ENCODE results near the gene AQP4. TPM values are rescaled to one million over a fixed set of nuclear protein-coding genes. Genes with fewer than 3 reads are reported as not detected.

The AQP4 gene
- total RNA-seq, 1 donor from 2014 or later, result 345 TPM

DNA sequence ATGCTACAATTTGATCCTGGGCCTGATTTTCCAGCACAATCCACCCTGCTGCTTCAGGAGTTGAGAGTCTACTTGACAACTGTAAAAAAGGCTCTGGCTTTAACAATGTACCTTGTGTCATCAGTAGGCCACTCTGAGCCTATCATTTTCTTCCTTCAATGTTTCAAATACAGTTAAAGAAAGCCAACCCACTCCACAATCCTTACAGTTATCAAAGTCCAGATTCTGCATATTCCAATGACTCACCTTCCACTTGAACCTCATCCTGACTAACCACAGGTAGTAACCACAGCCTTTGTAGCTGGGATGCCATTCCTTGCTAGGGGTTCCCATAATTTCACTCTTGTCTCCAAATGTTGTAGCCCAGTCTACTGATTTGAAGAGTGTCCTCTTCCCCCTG is 35.5 kb upstream of the AQP4 start:
- DNase-seq (no peak), ATAC-seq (peak; percentile 75)
- TF ChIP-seq, protein P1, sequence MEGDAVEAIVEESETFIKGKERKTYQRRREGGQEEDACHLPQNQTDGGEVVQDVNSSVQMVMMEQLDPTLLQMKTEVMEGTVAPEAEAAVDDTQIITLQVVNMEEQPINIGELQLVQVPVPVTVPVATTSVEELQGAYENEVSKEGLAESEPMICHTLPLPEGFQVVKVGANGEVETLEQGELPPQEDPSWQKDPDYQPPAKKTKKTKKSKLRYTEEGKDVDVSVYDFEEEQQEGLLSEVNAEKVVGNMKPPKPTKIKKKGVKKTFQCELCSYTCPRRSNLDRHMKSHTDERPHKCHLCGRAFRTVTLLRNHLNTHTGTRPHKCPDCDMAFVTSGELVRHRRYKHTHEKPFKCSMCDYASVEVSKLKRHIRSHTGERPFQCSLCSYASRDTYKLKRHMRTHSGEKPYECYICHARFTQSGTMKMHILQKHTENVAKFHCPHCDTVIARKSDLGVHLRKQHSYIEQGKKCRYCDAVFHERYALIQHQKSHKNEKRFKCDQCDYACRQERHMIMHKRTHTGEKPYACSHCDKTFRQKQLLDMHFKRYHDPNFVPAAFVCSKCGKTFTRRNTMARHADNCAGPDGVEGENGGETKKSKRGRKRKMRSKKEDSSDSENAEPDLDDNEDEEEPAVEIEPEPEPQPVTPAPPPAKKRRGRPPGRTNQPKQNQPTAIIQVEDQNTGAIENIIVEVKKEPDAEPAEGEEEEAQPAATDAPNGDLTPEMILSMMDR (IDR thresholded peaks at IDR 0.05), result no peak
- Histone ChIP-seq H3K4me1 (no peaks in the 10 kb centered on the region), H3K36me3 (no peaks in the 10 kb centered on the region), H3K4me3 (no peak overlapping the region), H3K27me3 (no peaks in the 10 kb centered on the region), H3K9me3 (no peaks in the 10 kb centered on the region), H3K27ac (no peak overlapping the region)
- intact Hi-C loops (cut with DNase I), result no loop called here

DNA sequence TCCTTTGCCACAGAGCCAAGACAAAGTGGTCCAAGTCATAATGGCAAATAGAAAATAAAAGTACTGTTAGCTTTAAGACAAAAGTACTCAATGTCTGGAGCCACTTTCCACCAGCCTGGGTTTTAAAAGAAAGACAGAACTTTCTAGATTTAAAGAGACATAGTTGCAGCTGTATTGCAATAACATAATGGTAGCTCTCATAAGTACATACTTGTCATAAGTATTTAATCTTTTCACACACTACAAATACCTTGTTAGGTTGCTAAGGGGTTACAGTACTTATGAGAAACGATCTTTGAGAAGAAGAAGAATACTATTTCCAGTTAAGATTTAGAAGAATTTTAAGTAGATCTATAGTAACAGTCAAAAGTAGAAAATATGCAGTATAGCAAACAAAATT is 28.9 kb upstream of the AQP4 start:
- DNase-seq (no peak), ATAC-seq (peak; percentile 58)
- Histone ChIP-seq H3K4me1 (no peaks in the 10 kb centered on the region), H3K4me3 (no peak overlapping the region), H3K36me3 (no peaks in the 10 kb centered on the region), H3K27me3 (no peaks in the 10 kb centered on the region), H3K9me3 (no peaks in the 10 kb centered on the region), H3K27ac (no peak overlapping the region)
- TF ChIP-seq, protein P1 (IDR thresholded peaks at IDR 0.05), result no peak
- intact Hi-C loops (cut with DNase I), result no loop called here

DNA sequence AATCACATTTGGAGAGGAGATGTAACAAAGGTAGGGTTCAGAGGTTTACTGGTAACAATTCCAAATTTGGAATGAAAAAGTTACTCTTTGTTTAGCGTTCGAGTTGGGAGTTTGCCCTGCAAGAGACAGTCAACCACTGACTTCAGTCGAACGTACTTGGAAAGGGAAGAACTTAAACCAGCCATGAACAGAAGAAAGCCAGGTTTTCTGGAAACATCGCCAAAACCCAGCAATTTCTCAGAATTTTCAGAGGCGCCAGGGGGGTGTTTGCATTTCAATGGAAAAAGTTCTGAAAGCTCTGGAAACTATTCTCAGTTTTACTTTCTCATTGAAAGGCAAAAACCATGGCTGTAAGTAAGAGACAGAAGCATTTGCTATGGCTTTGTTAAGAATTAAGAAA is 28.5 kb upstream of the AQP4 start:
- intact Hi-C loops (cut with DNase I), result no loop called here
- H3K4me3 ChIP-seq, result no peak overlapping the region
- H3K36me3 ChIP-seq, result no peaks in the 10 kb centered on the region
- ATAC-seq (no peak), DNase-seq (no peak)
- no peaks in the 10 kb centered on the region for H3K27me3 ChIP-seq
- TF ChIP-seq, protein P1 (IDR thresholded peaks at IDR 0.05), result no peak
- H3K27ac ChIP-seq, result no peak overlapping the region
- no peaks in the 10 kb centered on the region for H3K9me3 ChIP-seq
- no peaks in the 10 kb centered on the region for H3K4me1 ChIP-seq

DNA sequence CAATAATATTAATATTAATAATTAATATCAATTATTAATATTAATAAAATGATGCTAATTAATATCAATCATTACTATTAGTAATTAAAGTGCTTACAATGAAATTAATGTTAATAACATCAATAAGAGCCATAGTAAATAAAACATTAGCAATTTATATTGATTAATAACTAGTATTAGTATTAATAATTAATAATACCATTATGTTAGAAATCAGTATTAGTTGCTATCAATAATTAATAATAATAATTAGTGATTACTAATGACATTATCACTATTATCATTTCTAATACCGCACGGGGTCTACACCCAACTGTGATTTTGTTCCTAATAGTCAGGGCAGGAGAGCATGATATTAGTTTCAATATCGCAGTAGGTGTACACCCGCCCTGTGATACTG is 22.8 kb upstream of the AQP4 start:
- ATAC-seq, result no peak
- TF ChIP-seq, protein P1 (IDR thresholded peaks at IDR 0.05), result no peak
- intact Hi-C loops (cut with DNase I), result no loop called here

DNA sequence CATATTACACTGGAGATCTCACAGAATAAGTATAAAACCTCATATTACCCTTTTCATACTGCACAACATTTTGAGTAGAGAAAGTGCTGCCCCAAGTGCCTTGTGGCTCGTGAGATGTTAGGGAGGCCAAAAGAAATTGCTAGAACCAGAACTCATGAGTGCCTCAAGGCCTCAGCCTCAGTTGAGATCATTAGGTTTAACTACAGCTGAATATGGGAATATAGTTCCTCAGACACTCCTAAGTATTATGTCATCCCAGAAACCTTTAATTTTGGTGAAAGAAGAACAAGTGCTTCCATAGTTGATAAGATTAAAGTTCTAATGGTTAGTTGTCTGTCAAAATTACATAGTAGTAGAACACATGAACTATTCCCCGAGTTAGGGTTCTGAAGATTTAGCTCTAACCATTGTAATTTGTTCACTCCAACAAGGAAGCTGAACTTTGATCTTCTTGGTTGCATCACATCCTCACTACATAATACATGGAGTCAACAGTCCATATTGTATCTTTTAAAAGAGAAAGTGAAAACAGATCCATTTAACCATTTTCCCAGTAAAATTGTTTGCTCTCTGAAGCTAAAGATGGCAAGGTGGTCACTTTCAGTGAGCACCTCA is 9.6 kb upstream of the AQP4 start:
- H3K36me3 ChIP-seq, result no peaks in the 10 kb centered on the region
- DNase-seq (no peak), ATAC-seq (peak; percentile 39)
- H3K4me1 ChIP-seq, result no peaks in the 10 kb centered on the region
- H3K27ac ChIP-seq, result no peak overlapping the region
- no peak overlapping the region for H3K4me3 ChIP-seq
- no peaks in the 10 kb centered on the region for H3K9me3 ChIP-seq
- intact Hi-C loops (cut with DNase I), result no loop called here
- no peaks in the 10 kb centered on the region for H3K27me3 ChIP-seq
- TF ChIP-seq, protein P1 (IDR thresholded peaks at IDR 0.05), result no peak

More for the DNA sequence above, 22.8 kb upstream of the AQP4 start:
- no peaks in the 10 kb centered on the region for H3K27me3 ChIP-seq
- H3K4me3 ChIP-seq, result no peak overlapping the region
- DNase-seq, result no peak
- no peaks in the 10 kb centered on the region for H3K9me3 ChIP-seq
- no peak overlapping the region for H3K27ac ChIP-seq
- H3K4me1 ChIP-seq, result no peaks in the 10 kb centered on the region
- H3K36me3 ChIP-seq, result no peaks in the 10 kb centered on the region

DNA sequence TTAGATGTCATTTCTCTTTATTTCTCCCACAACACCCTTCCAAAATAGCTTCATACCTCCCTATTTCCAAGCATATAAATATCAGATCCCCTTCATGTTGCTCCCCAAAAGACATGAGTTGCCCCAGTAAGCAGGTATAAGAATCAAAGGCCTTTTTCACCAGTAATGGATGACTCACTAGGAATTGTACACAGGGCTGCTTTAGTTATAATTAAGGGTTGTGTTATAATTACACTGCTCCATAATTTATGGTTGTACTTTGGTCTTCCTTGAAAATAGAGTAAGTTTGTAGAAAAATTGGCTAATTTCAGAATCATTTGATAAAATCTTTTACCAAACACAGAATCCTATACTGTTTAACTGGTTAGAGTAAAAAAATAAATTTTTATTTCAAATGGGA is 8.8 kb upstream of the AQP4 start:
- ATAC-seq (no peak), DNase-seq (no peak)
- no peak overlapping the region for H3K27ac ChIP-seq
- no peak overlapping the region for H3K4me3 ChIP-seq
- H3K36me3 ChIP-seq, result no peaks in the 10 kb centered on the region
- TF ChIP-seq, protein P1 (IDR thresholded peaks at IDR 0.05), result no peak
- no peaks in the 10 kb centered on the region for H3K27me3 ChIP-seq
- no peaks in the 10 kb centered on the region for H3K9me3 ChIP-seq
- H3K4me1 ChIP-seq, result no peaks in the 10 kb centered on the region
- intact Hi-C loops (cut with DNase I), result no loop called here

Measured in upper lobe of right lung (tissue), 1 donor.